ENCODE results near the gene MATK. TPM values are rescaled to one million over a fixed set of nuclear protein-coding genes. Genes with fewer than 3 reads are reported as not detected.

Gene MATK, protein sequence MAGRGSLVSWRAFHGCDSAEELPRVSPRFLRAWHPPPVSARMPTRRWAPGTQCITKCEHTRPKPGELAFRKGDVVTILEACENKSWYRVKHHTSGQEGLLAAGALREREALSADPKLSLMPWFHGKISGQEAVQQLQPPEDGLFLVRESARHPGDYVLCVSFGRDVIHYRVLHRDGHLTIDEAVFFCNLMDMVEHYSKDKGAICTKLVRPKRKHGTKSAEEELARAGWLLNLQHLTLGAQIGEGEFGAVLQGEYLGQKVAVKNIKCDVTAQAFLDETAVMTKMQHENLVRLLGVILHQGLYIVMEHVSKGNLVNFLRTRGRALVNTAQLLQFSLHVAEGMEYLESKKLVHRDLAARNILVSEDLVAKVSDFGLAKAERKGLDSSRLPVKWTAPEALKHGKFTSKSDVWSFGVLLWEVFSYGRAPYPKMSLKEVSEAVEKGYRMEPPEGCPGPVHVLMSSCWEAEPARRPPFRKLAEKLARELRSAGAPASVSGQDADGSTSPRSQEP
- total RNA-seq (2.7 TPM), polyA plus RNA-seq (ENCODE audit: insufficient read depth, low read depth, low replicate concordance) (4.2 TPM)
- long read RNA-seq, donor 1, partial matches to known transcripts: 0 of 2 reads
- long read RNA-seq, donor 1, other reads (novel, unspliced or antisense): 0 of 2 reads
- long read RNA-seq, donor 2: 0 reads
- long read RNA-seq, donor 3: 0 reads
- long read RNA-seq, donor 4: 0 reads
- long read RNA-seq, donor 5: 0 reads
- long read RNA-seq, donor 6: 0 reads
- long read RNA-seq, donor 7, partial matches to known transcripts: 1 of 3 reads
- long read RNA-seq, donor 7, other reads (novel, unspliced or antisense): 1 of 3 reads
- long read RNA-seq, donor 8: 0 reads
- long read RNA-seq, donor 9: 0 reads
- long read RNA-seq, donor 10: 0 reads

DNA sequence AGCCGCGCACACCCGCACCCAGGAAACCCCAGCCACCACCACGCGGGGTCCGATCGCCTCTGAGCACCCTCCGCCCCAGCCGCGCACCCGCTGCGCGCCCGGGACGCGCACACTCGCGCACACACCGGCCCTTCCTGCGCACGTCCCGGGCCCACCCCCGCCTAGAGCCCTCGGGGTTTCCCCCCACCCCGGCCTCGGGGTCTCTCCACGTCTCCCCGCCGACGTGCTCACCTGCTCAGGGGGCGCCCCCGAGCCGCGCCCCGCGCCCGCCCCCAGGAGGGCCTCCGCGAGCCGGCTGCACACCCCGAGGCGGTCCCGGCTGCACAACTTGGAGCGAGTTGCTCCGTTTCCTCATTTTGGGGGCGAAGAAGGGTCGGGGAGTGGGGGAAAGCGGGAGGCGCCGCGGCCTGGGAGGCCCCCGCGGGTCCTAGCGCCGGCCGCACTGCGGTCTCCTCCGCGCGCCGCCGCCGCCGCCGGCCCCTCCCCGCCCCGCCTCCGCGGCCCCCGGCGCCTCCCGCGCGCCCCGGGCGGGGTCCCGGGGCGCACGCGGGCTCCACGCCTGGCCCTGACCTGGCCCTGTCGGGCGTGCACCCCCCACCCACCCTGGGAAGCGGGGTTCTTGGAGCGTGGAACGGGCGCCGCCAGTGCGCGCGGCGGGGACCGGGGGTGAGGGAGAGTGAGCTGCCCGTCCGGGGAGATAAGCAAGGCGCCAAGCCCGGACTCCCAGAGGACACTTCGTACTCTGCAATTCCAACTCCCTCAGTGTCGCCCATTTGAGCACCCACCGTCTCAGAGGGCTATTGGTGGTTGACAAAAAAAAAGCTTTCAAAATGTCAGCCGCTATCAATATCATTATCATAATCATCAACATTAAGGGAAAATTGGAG is at the start of gene MATK:
Gene MATK, minus strand, starts transcription at position 444 of the 887 bp plus-strand sequence. CDS start 1,246 bp downstream, outside the sequence.
- intact Hi-C loops (cut with DNase I): no loop called here
- Histone ChIP-seq H3K4me1 (ENCODE audit: control insufficient read depth in 2 of 3, insufficient read depth in 2 of 3, low read depth in 1 of 3, low read length in 3 of 3) (no peaks in the 10 kb centered on the region), H3K9me3 (ENCODE audit: control insufficient read depth in 2 of 3, insufficient read depth in 1 of 3, low read length in 3 of 3) (peaks cover 0 to 13% (median 3%) of the 10 kb centered on the region in 3 donors), H3K27ac (ENCODE audit: low read depth in 2 of 2, low read length in 2 of 2) (no peak within 1 kb of the TSS), H3K9ac (ENCODE audit: low read length in 3 of 3) (no peak within 1 kb of the TSS), H3K36me3 (ENCODE audit: control insufficient read depth in 2 of 3, insufficient read depth in 3 of 3, low read length in 3 of 3) (no peaks in the 10 kb centered on the region), H3K27me3 (ENCODE audit: control insufficient read depth, insufficient read depth, low read length) (peaks cover 2% of the 10 kb centered on the region), H3K4me3 (ENCODE audit: low read length in 3 of 3) (no peak within 1 kb of the TSS)
- TF ChIP-seq, protein P1, sequence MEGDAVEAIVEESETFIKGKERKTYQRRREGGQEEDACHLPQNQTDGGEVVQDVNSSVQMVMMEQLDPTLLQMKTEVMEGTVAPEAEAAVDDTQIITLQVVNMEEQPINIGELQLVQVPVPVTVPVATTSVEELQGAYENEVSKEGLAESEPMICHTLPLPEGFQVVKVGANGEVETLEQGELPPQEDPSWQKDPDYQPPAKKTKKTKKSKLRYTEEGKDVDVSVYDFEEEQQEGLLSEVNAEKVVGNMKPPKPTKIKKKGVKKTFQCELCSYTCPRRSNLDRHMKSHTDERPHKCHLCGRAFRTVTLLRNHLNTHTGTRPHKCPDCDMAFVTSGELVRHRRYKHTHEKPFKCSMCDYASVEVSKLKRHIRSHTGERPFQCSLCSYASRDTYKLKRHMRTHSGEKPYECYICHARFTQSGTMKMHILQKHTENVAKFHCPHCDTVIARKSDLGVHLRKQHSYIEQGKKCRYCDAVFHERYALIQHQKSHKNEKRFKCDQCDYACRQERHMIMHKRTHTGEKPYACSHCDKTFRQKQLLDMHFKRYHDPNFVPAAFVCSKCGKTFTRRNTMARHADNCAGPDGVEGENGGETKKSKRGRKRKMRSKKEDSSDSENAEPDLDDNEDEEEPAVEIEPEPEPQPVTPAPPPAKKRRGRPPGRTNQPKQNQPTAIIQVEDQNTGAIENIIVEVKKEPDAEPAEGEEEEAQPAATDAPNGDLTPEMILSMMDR (IDR thresholded peaks at IDR 0.05; ENCODE audit: borderline replicate concordance, extremely low read depth, insufficient read depth): no peak
- DNase-seq (peak in 2 of 5 donors; percentile 15 to 50), FAIRE-seq (no peak)

DNA sequence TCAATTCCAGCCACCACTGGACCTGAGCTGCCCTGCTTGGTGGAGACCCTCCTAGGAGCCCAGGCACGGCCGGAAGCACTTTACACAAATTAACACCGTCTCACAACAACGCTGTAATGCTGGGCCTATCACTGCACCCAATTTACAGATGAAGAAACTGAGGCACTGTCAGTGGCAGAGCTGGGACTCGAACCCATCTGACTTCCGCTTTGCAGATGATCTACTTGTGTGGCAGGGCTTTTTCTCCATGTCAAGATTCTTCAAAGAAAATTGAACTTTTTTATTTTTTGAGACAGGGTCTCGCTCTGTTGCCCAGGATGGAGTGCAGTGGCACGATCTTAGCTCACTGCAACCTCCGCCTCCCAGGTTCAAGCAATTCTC is 48.9 kb upstream of the MATK start:
- Histone ChIP-seq H3K9ac (ENCODE audit: low read length in 3 of 3) (no peak overlapping the region), H3K36me3 (ENCODE audit: control insufficient read depth in 2 of 3, insufficient read depth in 3 of 3, low read length in 3 of 3) (no peaks in the 10 kb centered on the region), H3K4me3 (ENCODE audit: low read length in 3 of 3) (no peak overlapping the region), H3K4me1 (ENCODE audit: control insufficient read depth in 2 of 3, insufficient read depth in 2 of 3, low read depth in 1 of 3, low read length in 3 of 3) (no peaks in the 10 kb centered on the region), H3K27me3 (ENCODE audit: control insufficient read depth, insufficient read depth, low read length) (no peaks in the 10 kb centered on the region), H3K27ac (ENCODE audit: low read depth in 2 of 2, low read length in 2 of 2) (no peak overlapping the region), H3K9me3 (ENCODE audit: control insufficient read depth in 2 of 3, insufficient read depth in 1 of 3, low read length in 3 of 3) (peaks cover 0 to 4% (median 0%) of the 10 kb centered on the region in 3 donors)
- intact Hi-C loops (cut with DNase I): no loop called here
- TF ChIP-seq, protein P1 (IDR thresholded peaks at IDR 0.05; ENCODE audit: borderline replicate concordance, extremely low read depth, insufficient read depth): no peak
- FAIRE-seq (no peak), DNase-seq (no peak)

DNA sequence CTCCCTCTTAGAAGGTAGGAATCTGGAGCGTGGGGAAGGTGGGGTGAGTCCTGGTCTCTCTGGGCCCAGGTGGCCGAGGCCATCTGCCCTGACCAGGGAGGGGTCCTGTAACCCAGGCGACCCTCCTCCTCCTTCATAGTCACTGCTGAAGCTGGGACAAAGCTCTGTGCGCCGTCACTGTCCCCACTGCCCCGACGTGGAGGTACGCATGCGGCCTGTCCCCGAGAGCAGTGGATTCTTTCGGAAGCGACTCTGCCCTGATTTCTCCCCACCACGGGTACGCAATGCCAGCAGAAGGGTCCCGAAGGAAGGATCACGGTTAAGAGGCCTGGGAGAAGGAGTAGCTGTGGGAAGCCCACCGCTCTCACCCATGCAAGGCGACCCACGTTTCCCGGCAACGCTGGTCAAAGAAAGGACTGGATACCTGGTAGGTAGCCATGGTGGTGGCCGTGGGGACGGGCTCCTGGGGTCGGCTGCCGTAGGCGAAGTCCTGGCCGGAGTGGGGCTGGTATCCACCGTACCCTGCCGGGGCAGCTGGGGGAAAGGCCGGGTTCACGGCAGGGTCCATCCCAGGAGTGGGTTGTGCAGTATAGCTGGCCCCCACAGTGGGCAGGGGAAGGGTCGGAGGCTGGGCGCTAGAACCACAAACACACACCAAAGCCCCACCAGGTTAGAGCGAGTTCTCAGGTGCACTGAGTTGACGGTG is 48.3 kb upstream of the MATK start:
- H3K36me3 ChIP-seq (ENCODE audit: control insufficient read depth in 2 of 3, insufficient read depth in 3 of 3, low read length in 3 of 3): no peaks in the 10 kb centered on the region
- intact Hi-C loops (cut with DNase I): no loop called here
- TF ChIP-seq, protein P1 (IDR thresholded peaks at IDR 0.05; ENCODE audit: borderline replicate concordance, extremely low read depth, insufficient read depth): no peak
- no peak for FAIRE-seq
- no peaks in the 10 kb centered on the region for H3K27me3 ChIP-seq (ENCODE audit: control insufficient read depth, insufficient read depth, low read length)
- no peak overlapping the region for H3K9ac ChIP-seq (ENCODE audit: low read length in 3 of 3)
- no peak overlapping the region for H3K27ac ChIP-seq (ENCODE audit: low read depth in 2 of 2, low read length in 2 of 2)
- DNase-seq: peak in 1 of 5 donors; percentile 21
- H3K4me1 ChIP-seq (ENCODE audit: control insufficient read depth in 2 of 3, insufficient read depth in 2 of 3, low read depth in 1 of 3, low read length in 3 of 3): no peaks in the 10 kb centered on the region
- H3K4me3 ChIP-seq (ENCODE audit: low read length in 3 of 3): no peak overlapping the region
- peaks cover 0 to 4% (median 0%) of the 10 kb centered on the region in 3 donors for H3K9me3 ChIP-seq (ENCODE audit: control insufficient read depth in 2 of 3, insufficient read depth in 1 of 3, low read length in 3 of 3)
